K562 (cell line): ENCODE measurements around the gene SYT13. TPM values are rescaled to one million over a fixed set of nuclear protein-coding genes. Genes with fewer than 3 reads are reported as not detected.

ENCODE experiments used
- ATAC-seq: fragments of 200-7000 bp; cut with Tn5 transposase; 3 replicates; pipeline ENCODE4 v1.9.1; 2020; ENCODE audit warnings: moderate library complexity
- BruUV-seq: library from RNA; stranded (reverse); fragments of 400-500 nt; replicated peaks from 2 replicates; lab custom pipeline; 2021; lab: Mats Ljungman, UMichigan
- CTCF ChIA-PET: fragments of 300-600 bp; formaldehyde crosslinking; extraction: SDS; loops from one replicate; lab custom pipeline; 2021; ENCODE audit warnings: low intra/inter-chr PET ratio; lab: Yijun Ruan, JAX
- POLR2A ChIA-PET: fragments of 300-600, 350-650 bp; sonication (Branson Sonifier 250); formaldehyde crosslinking; extraction: SDS; loops from one replicate; lab custom pipeline; 2021; ENCODE audit warnings: antibody characterized with exemption, inconsistent platforms; lab: Yijun Ruan, JAX
- DNase-seq, 4 experiments: peaks; one replicate each; pipeline versions ENCODE4 v3.0.0 to v3.0.0-alpha.2; 2011 to 2018; ENCODE audit warnings: low spot score in 3 of 4, mixed read lengths in 3 of 4; ENCODE audit errors: extremely low read depth in 1 of 4
- FAIRE-seq: peaks from 2 replicates; lab custom pipeline; 2011; peaks lifted over from hg19 to GRCh38; lab: Jason Lieb, UNC
- H2AFZ ChIP-seq: 2 replicates; pipeline ENCODE4 v1.6.0; 2011; ENCODE audit warnings: low read depth, low read length, control low read depth, inconsistent platforms
- H3K27ac ChIP-seq: fragments of 200-600 bp; 3 replicates; pipeline ENCODE4 v1.8.0; 2011; ENCODE audit warnings: low read depth, mild to moderate bottlenecking, control low read depth, inconsistent platforms, low read length, moderate library complexity, mixed read lengths; ENCODE audit errors: extremely low read depth
- H3K27me3 ChIP-seq, 2 experiments: fragments of 300-600 bp in 1 of 2; 2 replicates in 1 of 2; 3 replicates in 1 of 2; pipeline versions ENCODE4 v1.6.0 to v1.8.0; 2011; ENCODE audit warnings: inconsistent platforms in 2 of 2, low read length in 2 of 2, mild to moderate bottlenecking in 1 of 2, mixed read lengths in 1 of 2, moderate library complexity in 1 of 2; ENCODE audit not compliant: control insufficient read depth in 2 of 2, insufficient read depth in 2 of 2
- H3K36me3 ChIP-seq: fragments of 300-600 bp; 3 replicates; pipeline ENCODE4 v1.8.0; 2011; ENCODE audit warnings: mild to moderate bottlenecking, low read length, inconsistent platforms; ENCODE audit not compliant: control insufficient read depth, insufficient read depth
- H3K4me1 ChIP-seq, 2 experiments: fragments of 200-600 bp in 1 of 2; replicated peaks in 1 of 2; 2 replicates in 1 of 2; 3 replicates in 1 of 2; pipeline versions ENCODE4 v1.5.1 to v1.8.0; 2011; ENCODE audit warnings: inconsistent platforms in 2 of 2, low read length in 2 of 2, mild to moderate bottlenecking in 1 of 2, mixed read lengths in 1 of 2, moderate library complexity in 1 of 2; ENCODE audit not compliant: control insufficient read depth in 2 of 2, insufficient read depth in 2 of 2
- H3K4me2 ChIP-seq: 2 replicates; pipeline ENCODE4 v1.6.1; 2011; ENCODE audit warnings: low read length, control low read depth, inconsistent platforms, mixed read lengths; ENCODE audit not compliant: insufficient read depth
- H3K4me3 ChIP-seq: fragments of 200-600 bp; sonication (generic), shearing (Covaris generic); 2 replicates; pipeline ENCODE4 v1.5.1; 2016; ENCODE audit warnings: control low read depth, inconsistent platforms
- H3K79me2 ChIP-seq: fragments of 200-600 bp; 3 replicates; pipeline ENCODE4 v1.8.0; 2011; ENCODE audit warnings: low read length, inconsistent platforms; ENCODE audit not compliant: control insufficient read depth, insufficient read depth
- H3K9ac ChIP-seq, 2 experiments: 2 replicates each; pipeline versions ENCODE4 v1.6.0 to v1.6.1; 2011; ENCODE audit warnings: low read depth in 2 of 2, low read length in 2 of 2, control low read depth in 1 of 2, inconsistent platforms in 1 of 2, mild to moderate bottlenecking in 1 of 2, mixed read lengths in 1 of 2; ENCODE audit not compliant: insufficient read depth in 1 of 2
- H3K9me1 ChIP-seq: one replicate; pipeline ENCODE4 v1.6.0; 2011; ENCODE audit warnings: inconsistent platforms, mild to moderate bottlenecking, low read length, moderate library complexity; ENCODE audit not compliant: control insufficient read depth, insufficient read depth
- H3K9me3 ChIP-seq: replicated peaks from 2 replicates; pipeline ENCODE4 v1.5.1; 2011; ENCODE audit warnings: low read depth, low read length, inconsistent platforms; ENCODE audit not compliant: control insufficient read depth, insufficient read depth
- H4K20me1 ChIP-seq: replicated peaks from 2 replicates; pipeline ENCODE4 v1.6.1; 2011; ENCODE audit warnings: low read length, inconsistent platforms, mixed read lengths; ENCODE audit not compliant: control insufficient read depth, insufficient read depth
- LCOR ChIP-seq: sonication (generic); formaldehyde crosslinking; IDR thresholded peaks from 2 replicates; pipeline ENCODE4 v1.8.0; 2022; ENCODE audit warnings: mild to moderate bottlenecking, missing genetic modification reagents
- MECOM ChIP-seq: fragments of 250-450 bp; sonication (Bioruptor Pico); IDR thresholded peaks from 2 replicates; pipeline ENCODE4 v1.8.0; 2022; ENCODE audit warnings: inconsistent platforms
- SMC3 ChIP-seq: conservative IDR thresholded peaks from 2 replicates; pipeline ENCODE4 v1.6.1; 2011; ENCODE audit warnings: low read depth, low read length, improper control_type of control experiment; ENCODE audit not compliant: insufficient read depth
- SREBF1 ChIP-seq: fragments of 150-350 bp; IDR thresholded peaks from 2 replicates; pipeline ENCODE4 v1.6.1; 2014; ENCODE audit warnings: antibody characterized with exemption, low read depth, low read length, borderline replicate concordance
- TAF15 ChIP-seq: fragments of 200-400 bp; formaldehyde crosslinking; IDR thresholded peaks from 2 replicates; pipeline ENCODE4 v1.6.1; 2017; ENCODE audit warnings: mild to moderate bottlenecking, low read depth, low read length, moderate library complexity
- TRIM28 ChIP-seq: fragments of 450-650 bp; IDR thresholded peaks from 2 replicates; pipeline ENCODE4 v1.6.1; 2017
- WGBS: fragments of 100-300 bp; shearing (Covaris generic); methylation state at CpG from one replicate; pipeline ENCODE4 v1.1.6; 2016; ENCODE audit warnings: low coverage, mixed read lengths; ENCODE audit not compliant: insufficient coverage; ENCODE audit errors: missing lambda C conversion rate; 5-methylcytosine and 5-hydroxymethylcytosine counted together
- in situ Hi-C: fragments of 300-500 bp; cut with MboI; formaldehyde crosslinking; loops from 4 replicates; pipeline ENCODE4 v1.15.0; 2018; ENCODE audit warnings: inconsistent platforms, mixed read lengths
- intact Hi-C: fragments of 100-400 bp; cut with micrococcal nuclease; formaldehyde crosslinking; loops from 2 replicates; pipeline ENCODE4 v1.14.2; 2022
- polyA plus RNA-seq, 8 experiments: library from polyadenylated mRNA; depleted of rRNA in 4 of 8; stranded (reverse) in 5 of 8; unstranded in 3 of 8; fragments of >200 nt; fragmentation: Nextera tagmentation in 2 of 8; fragmentation: Illumina TruSeq in 1 of 8; extraction: Ambion mirVana in 2 of 8; extraction: Trizol in 1 of 8; gene quantifications; 2 replicates each; pipeline versions ENCODE4 v1.2.1 to v1.2.3, GENCODE V29; 2011 to 2014; ENCODE audit warnings: inconsistent platforms in 1 of 8, missing spikeins in 1 of 8
- total RNA-seq, 7 experiments: library from RNA; depleted of rRNA in 6 of 7; stranded (reverse); fragments of >200 nt in 6 of 7; fragmentation: Illumina TruSeq in 2 of 7; extraction: Trizol in 2 of 7; gene quantifications; 2 replicates each; pipeline versions ENCODE4 v1.2.1 to v1.2.3, GENCODE V29; 2011 to 2021; ENCODE audit warnings: low replicate concordance in 1 of 7
- TF ChIP-seq, protein P1 (sequence below), 2 experiments: fragments of 450-650 bp in 1 of 2; IDR thresholded peaks; 2 replicates each; pipeline ENCODE4 v1.6.1; 2011 to 2017; ENCODE audit warnings: low read depth in 2 of 2, antibody characterized with exemption in 1 of 2, borderline replicate concordance in 1 of 2, low read length in 1 of 2, mild to moderate bottlenecking in 1 of 2, mixed read lengths in 1 of 2; ENCODE audit not compliant: control insufficient read depth in 1 of 2
- TF ChIP-seq, protein P2 (sequence below): sonication (generic); formaldehyde crosslinking; IDR thresholded peaks from 2 replicates; pipeline ENCODE4 v1.9.0; 2022; ENCODE audit warnings: mild to moderate bottlenecking, missing genetic modification reagents
- TF ChIP-seq, protein P3 (sequence below): fragments of 450-650 bp; IDR thresholded peaks from 2 replicates; pipeline ENCODE4 v1.6.1; 2016; ENCODE audit warnings: missing biosample characterization, missing genetic modification characterization

SYT13 gene
- total and polyA plus RNA-seq, 9 of the 15 experiments (the other 6 are each of a cell fraction or from before 2014, with no cell fraction given), result under 0.01 to 0.13 (median 0.08) TPM; not detected in 2

DNA sequence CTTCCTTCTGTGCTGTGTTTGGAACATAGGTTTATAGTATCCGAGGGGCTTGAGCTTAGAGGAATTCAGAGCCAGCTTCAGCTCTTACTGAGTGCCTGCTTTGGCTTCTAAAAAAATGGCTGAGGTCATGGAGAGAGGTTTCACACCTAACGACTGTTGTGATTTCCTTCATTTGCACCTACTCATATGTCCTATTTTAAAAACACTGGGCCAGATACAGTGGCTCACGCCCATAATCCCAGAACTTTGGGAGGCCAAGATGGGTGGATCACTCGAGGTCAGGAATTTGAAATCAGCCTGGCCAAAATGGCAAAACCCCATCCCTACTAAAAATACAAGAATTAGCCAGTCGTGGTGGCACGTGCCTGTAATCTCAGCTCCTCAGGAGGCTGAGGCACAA is 38.3 kb upstream of the SYT13 start (continued):
- TF ChIP-seq, protein P1, sequence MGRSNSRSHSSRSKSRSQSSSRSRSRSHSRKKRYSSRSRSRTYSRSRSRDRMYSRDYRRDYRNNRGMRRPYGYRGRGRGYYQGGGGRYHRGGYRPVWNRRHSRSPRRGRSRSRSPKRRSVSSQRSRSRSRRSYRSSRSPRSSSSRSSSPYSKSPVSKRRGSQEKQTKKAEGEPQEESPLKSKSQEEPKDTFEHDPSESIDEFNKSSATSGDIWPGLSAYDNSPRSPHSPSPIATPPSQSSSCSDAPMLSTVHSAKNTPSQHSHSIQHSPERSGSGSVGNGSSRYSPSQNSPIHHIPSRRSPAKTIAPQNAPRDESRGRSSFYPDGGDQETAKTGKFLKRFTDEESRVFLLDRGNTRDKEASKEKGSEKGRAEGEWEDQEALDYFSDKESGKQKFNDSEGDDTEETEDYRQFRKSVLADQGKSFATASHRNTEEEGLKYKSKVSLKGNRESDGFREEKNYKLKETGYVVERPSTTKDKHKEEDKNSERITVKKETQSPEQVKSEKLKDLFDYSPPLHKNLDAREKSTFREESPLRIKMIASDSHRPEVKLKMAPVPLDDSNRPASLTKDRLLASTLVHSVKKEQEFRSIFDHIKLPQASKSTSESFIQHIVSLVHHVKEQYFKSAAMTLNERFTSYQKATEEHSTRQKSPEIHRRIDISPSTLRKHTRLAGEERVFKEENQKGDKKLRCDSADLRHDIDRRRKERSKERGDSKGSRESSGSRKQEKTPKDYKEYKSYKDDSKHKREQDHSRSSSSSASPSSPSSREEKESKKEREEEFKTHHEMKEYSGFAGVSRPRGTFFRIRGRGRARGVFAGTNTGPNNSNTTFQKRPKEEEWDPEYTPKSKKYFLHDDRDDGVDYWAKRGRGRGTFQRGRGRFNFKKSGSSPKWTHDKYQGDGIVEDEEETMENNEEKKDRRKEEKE (IDR thresholded peaks at IDR 0.05; ENCODE audit: borderline replicate concordance in 1 of 2, control insufficient read depth in 1 of 2, low read depth in 2 of 2, low read length in 1 of 2), result no peak
- TF ChIP-seq, all 486 proteins: peak for 0

DNA sequence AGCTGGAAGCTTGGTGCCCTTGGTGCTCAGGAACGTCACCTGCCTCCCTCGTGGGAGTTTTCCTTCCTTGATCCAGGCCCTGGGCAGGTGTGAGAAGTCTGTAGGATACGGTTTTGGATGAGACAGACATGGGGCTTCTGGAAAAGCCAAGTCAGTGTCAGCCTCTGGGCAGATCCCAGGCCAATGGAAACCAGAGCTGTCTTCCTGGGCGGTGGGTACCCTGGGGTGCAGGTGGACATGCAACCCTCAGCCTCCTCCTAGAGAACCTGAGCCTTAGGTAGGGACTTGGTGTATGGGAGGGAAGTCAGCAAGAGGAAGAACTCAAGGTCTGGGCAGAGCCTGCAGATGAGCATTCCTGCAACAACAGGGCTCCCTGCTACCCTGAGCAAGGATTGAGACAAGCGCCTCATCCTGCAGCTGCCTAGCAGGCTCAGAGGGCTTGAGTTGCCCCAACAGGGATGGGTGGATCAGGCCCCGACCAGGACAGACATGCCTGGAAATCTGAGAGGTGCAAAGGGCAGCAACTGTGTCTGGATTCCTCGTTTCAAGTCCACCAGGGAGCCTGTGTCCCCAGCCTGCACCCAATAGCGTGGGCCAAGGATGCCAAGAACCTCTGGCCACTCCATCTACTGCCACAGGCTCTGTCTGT is 37.6 kb upstream of the SYT13 start:
- FAIRE-seq, result no peak
- no peaks in the 10 kb centered on the region for H3K4me1 ChIP-seq
- CTCF ChIA-PET, result interaction anchor here (0.6 kb wide), 1 partner anchor 214 kb away, joined by 3 read pairs; no protein-coding TSS in a partner anchor
- POLR2A ChIA-PET, result no interaction called here
- BruUV-seq, result no TSS peak
- H3K9me3 ChIP-seq, result no peaks in the 10 kb centered on the region
- H3K27ac ChIP-seq, result no peak overlapping the region
- H3K36me3 ChIP-seq, result no peaks in the 10 kb centered on the region
- H3K27me3 ChIP-seq, result no peaks in the 10 kb centered on the region; a peak in 1 of 5 replicates
- H4K20me1 ChIP-seq, result no peaks in the 10 kb centered on the region
- 0 out of 4 replicates have a peak overlapping the region, but pooled peaks of 1 of the 2 experiments have one; percentile 45 for H3K9ac ChIP-seq
- no peaks in the 10 kb centered on the region for H3K9me1 ChIP-seq
- DNase-seq, result no peak
- no peak overlapping the region for H3K4me2 ChIP-seq
- in situ Hi-C loops (no loop called here), intact Hi-C loops (no loop called here)
- H3K4me3 ChIP-seq, result no peak overlapping the region
- H2AFZ ChIP-seq, result no peak overlapping the region
- H3K79me2 ChIP-seq, result no peaks in the 10 kb centered on the region
- WGBS, result 0% methylated on average over 8 of the region's 8 CpGs
- no peak for ATAC-seq
- TF ChIP-seq, protein P2, sequence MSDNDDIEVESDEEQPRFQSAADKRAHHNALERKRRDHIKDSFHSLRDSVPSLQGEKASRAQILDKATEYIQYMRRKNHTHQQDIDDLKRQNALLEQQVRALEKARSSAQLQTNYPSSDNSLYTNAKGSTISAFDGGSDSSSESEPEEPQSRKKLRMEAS (CRISPR knock-in tag), result no peak
- TF ChIP-seq SREBF1 (no peak), TAF15 (no peak), TRIM28 (no peak), MECOM (CRISPR knock-in tag) (no peak), LCOR (no peak), SMC3 (no peak)
- TF ChIP-seq, protein P3, sequence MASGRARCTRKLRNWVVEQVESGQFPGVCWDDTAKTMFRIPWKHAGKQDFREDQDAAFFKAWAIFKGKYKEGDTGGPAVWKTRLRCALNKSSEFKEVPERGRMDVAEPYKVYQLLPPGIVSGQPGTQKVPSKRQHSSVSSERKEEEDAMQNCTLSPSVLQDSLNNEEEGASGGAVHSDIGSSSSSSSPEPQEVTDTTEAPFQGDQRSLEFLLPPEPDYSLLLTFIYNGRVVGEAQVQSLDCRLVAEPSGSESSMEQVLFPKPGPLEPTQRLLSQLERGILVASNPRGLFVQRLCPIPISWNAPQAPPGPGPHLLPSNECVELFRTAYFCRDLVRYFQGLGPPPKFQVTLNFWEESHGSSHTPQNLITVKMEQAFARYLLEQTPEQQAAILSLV (tag), result no peak
